Subcutaneous adipose tissue (tissue), 4 donors: ENCODE results near the gene EPC2. TPM values are rescaled to one million over a fixed set of nuclear protein-coding genes. Genes with fewer than 3 reads are reported as not detected.

Experiments used
- CTCF ChIP-seq: fragments of 450-650 bp; IDR thresholded peaks from one replicate; pipeline ENCODE4 v1.5.1; 2016; ENCODE audit warnings: low read depth, mild to moderate bottlenecking, control low read depth, antibody characterized with exemption, moderate library complexity
- total RNA-seq, 4 donors: library from RNA; depleted of rRNA; stranded (reverse); fragments of >200 nt; gene quantifications; one replicate each; pipeline ENCODE4 v1.1.0, GENCODE V29; 2016

EPC2 gene
- total RNA-seq, 4 donors from 2014 or later = 26.2 to 56.1 (median 30.9) TPM

GRCh38 chr2:148770047-148770446 is 125.5 kb downstream of the EPC2 start:
- TF ChIP-seq CTCF = no peak

GRCh38 chr2:148781544-148781943 is 137.0 kb downstream of the EPC2 start:
- TF ChIP-seq CTCF = no peak

GRCh38 chr2:148789059-148789458 is 144.5 kb downstream of the EPC2 start:
- no peak for TF ChIP-seq CTCF

- no peak for TF ChIP-seq CTCF
These were observed 150.0 kb downstream of the EPC2 start for GRCh38 chr2:148794558-148794957.

DNA sequence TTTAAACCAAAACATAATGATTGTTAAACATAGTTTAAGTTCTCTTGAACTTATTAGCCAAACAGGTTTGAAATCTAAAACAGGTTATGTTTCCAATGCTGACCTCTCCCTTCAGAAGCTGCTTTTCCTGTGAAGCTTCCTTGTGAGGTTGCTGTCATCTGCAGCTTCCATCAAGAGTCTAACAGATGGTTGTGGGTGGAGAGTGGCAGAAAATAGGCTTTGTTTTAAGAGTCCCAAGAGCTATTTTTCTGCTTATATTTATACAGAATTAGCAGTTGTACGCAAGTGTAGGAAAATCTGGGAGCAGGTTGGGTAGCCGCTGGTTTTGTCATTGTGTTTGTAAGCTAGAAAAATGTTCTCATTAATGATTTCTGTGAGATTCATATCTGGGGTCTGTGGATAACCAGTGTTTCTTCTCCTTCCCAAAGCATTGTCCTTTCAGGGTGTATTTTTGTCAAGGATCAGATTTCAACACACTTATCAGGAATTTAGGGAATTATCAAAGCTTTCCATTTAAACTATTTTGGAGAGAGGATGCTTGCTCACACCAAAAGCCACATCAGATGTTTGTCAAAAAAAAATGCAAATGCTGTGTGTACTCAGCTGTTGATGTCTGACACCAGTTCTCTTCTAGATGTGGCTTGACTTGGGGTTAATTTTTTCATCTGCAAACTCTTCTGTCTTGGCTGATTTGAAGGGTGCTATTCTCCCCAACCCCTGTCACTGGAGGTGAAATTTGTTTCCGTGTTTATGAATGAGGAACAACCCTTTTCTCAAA is 152.4 kb downstream of the EPC2 start:
- TF ChIP-seq CTCF = no peak

- TF ChIP-seq CTCF = no peak
These were observed 158.1 kb downstream of the EPC2 start for GRCh38 chr2:148802448-148803220.

- TF ChIP-seq CTCF = no peak
These were observed 165.5 kb downstream of the EPC2 start for GRCh38 chr2:148810081-148810480.
